ENCODE results near the gene REST. TPM values are rescaled to one million over a fixed set of nuclear protein-coding genes. Genes with fewer than 3 reads are reported as not detected.

Gene REST
- total RNA-seq, 2 experiments from 2014 or later: 41.0 to 41.2 TPM

GRCh38 chr4:56990109-56990905, 82.6 kb downstream of the REST start:
- ATAC-seq (no peak), DNase-seq (no peak)
- peaks cover 70% of the 10 kb centered on the region for H3K36me3 Mint-ChIP-seq (ENCODE audit: low read depth)
- intact Hi-C loops (cut with micrococcal nuclease): no loop called here
- TF ChIP-seq CTCF (IDR thresholded peaks at IDR 0.05): no peak
- H3K4me3 Mint-ChIP-seq: no peak overlapping the region
- H3K27ac Mint-ChIP-seq: peak overlapping the region; percentile 70
- peaks cover 39% of the 10 kb centered on the region for H3K4me1 Mint-ChIP-seq (ENCODE audit: low read depth)
- H3K9me3 Mint-ChIP-seq: no peaks in the 10 kb centered on the region
- ChIA-PET POLR2A (interaction anchor here (0.9 to 7.6 kb wide), 3 partner anchors 8 to 522 kb away, joined by 3 to 64 read pairs (median 5); partner anchors contain the start of genes NOA1 and POLR2B), CTCF (interaction anchor here (1.5 kb wide), 2 partner anchors 10 to 17 kb away, joined by 3 to 4 read pairs; no protein-coding TSS in a partner anchor)
- no peaks in the 10 kb centered on the region for H3K27me3 Mint-ChIP-seq

GRCh38 chr4:56995525-56995924, 87.8 kb downstream of the REST start:
- peaks cover 62% of the 10 kb centered on the region for H3K36me3 Mint-ChIP-seq (ENCODE audit: low read depth)
- peaks cover 21% of the 10 kb centered on the region for H3K4me1 Mint-ChIP-seq (ENCODE audit: low read depth)
- no peaks in the 10 kb centered on the region for H3K27me3 Mint-ChIP-seq
- H3K4me3 Mint-ChIP-seq: no peak overlapping the region
- ChIA-PET CTCF (no interaction called here), POLR2A (interaction anchor here (0.8 kb wide), 1 partner anchor 15 kb away, joined by 3 read pairs; no protein-coding TSS in a partner anchor)
- H3K9me3 Mint-ChIP-seq: no peaks in the 10 kb centered on the region
- intact Hi-C loops (cut with micrococcal nuclease): no loop called here
- no peak for ATAC-seq
- no peak overlapping the region for H3K27ac Mint-ChIP-seq
- no peak for TF ChIP-seq CTCF (IDR thresholded peaks at IDR 0.05)
- no peak for DNase-seq

GRCh38 chr4:56999751-57000150, 92.1 kb downstream of the REST start:
- POLR2A ChIA-PET: interaction anchor here (1.0 to 1.3 kb wide), 2 partner anchors 22 to 28 kb away, joined by 3 to 4 read pairs; partner anchors contain the start of gene NOA1
- CTCF ChIA-PET: no interaction called here
- Mint-ChIP-seq H3K9me3 (no peaks in the 10 kb centered on the region), H3K27ac (no peak overlapping the region), H3K27me3 (no peaks in the 10 kb centered on the region), H3K36me3 (ENCODE audit: low read depth) (peaks cover 45% of the 10 kb centered on the region), H3K4me3 (no peak overlapping the region), H3K4me1 (ENCODE audit: low read depth) (peaks cover 7% of the 10 kb centered on the region)
- intact Hi-C loops (cut with micrococcal nuclease): no loop called here
- DNase-seq (no peak), ATAC-seq (no peak)
- no peak for TF ChIP-seq CTCF (IDR thresholded peaks at IDR 0.05)

- peaks cover 50% of the 10 kb centered on the region for H3K36me3 Mint-ChIP-seq (ENCODE audit: low read depth)
- no peaks in the 10 kb centered on the region for H3K27me3 Mint-ChIP-seq
- CTCF ChIA-PET: no interaction called here
- no peaks in the 10 kb centered on the region for H3K9me3 Mint-ChIP-seq
- no peak for TF ChIP-seq CTCF (IDR thresholded peaks at IDR 0.05)
- no peak overlapping the region for H3K4me3 Mint-ChIP-seq
- POLR2A ChIA-PET: interaction anchor here (1.4 kb wide), 1 partner anchor 26 kb away, joined by 4 read pairs; no protein-coding TSS in a partner anchor
- H3K4me1 Mint-ChIP-seq (ENCODE audit: low read depth): peaks cover under 1% of the 10 kb centered on the region
- DNase-seq: no peak
- intact Hi-C loops (cut with micrococcal nuclease): no loop called here
- no peak for ATAC-seq
- H3K27ac Mint-ChIP-seq: no peak overlapping the region
Observed at GRCh38 chr4:57013543-57014120, 105.9 kb downstream of the REST start.

Other genes starting within 250 kb of the REST start
- gene HOPX, start 226.6 kb upstream of the REST start, total RNA-seq: 10 to 100 TPM; 55.8 to 58.7 TPM
- under 1 TPM in 1 of 2 experiments, not detected in 1; 0.81 TPM for gene SPINK2, start 86.2 kb upstream of the REST start, total RNA-seq
- gene NOA1, start 69.7 kb downstream of the REST start, total RNA-seq: 10 to 100 TPM; 32.1 to 32.4 TPM
- gene POLR2B, start 71.0 kb downstream of the REST start, total RNA-seq: 100 to 1,000 TPM; 119 TPM
- not detected for gene IGFBP7, start 202.5 kb downstream of the REST start, total RNA-seq

Measured in activated CD8-positive, alpha-beta T cell treated with anti-CD3 and anti-CD28 coated beads for 36 hours (primary cell).